ENCODE data around the gene AGAP3.

AGAP3 gene

GRCh38 chr7:151048911-151049463 lies 37.3 kb upstream of the AGAP3 start:
- peaks cover 0 to 2% of the 10 kb centered on the region in 2 donors for H3K9me3 ChIP-seq (replicated peaks in 1 of 2; ENCODE audit: control insufficient read depth in 2 of 2, insufficient read depth in 1 of 2, low read depth in 1 of 2, low read length in 2 of 2)
- H4K91ac ChIP-seq (ENCODE audit: low read depth, low read length, poor library complexity): no peak overlapping the region
- H2BK15ac ChIP-seq (ENCODE audit: low read length): no peak overlapping the region
- H3K4me3 ChIP-seq (ENCODE audit: low read length in 2 of 2): no peak overlapping the region
- no peak overlapping the region for H3K18ac ChIP-seq (ENCODE audit: low read length)
- no peak overlapping the region for H2AFZ ChIP-seq (ENCODE audit: low read length)
- H2AK5ac ChIP-seq (ENCODE audit: low read depth, low read length): no peak overlapping the region
- H3K79me1 ChIP-seq (ENCODE audit: low read depth, low read length): peaks cover 1% of the 10 kb centered on the region
- peak overlapping the region; percentile 38 for H3K14ac ChIP-seq (ENCODE audit: low read length)
- H3K27ac ChIP-seq (replicated peaks; ENCODE audit: low read length): no peak overlapping the region
- no peak overlapping the region for H3K4ac ChIP-seq (ENCODE audit: low read length)
- no peak overlapping the region for H2BK120ac ChIP-seq (ENCODE audit: low read depth, low read length)
- H3K27me3 ChIP-seq (ENCODE audit: control insufficient read depth in 3 of 3, insufficient read depth in 3 of 3, low read depth in 1 of 3, low read length in 3 of 3): peaks cover 0 to 28% (median 6%) of the 10 kb centered on the region in 3 experiments
- H3K36me3 ChIP-seq (replicated peaks in 1 of 2; ENCODE audit: control insufficient read depth in 2 of 2, insufficient read depth in 2 of 2, low read length in 2 of 2): peaks cover 8 to 10% of the 10 kb centered on the region in 2 donors
- no peak overlapping the region for H2BK5ac ChIP-seq (ENCODE audit: low read length)
- H3K4me2 ChIP-seq (ENCODE audit: insufficient read depth, low read length, poor library complexity, severe bottlenecking): no peak overlapping the region
- no peak for DNase-seq (ENCODE audit: low spot score)
- no CpG with 5 or more reads among the region's 38 CpGs for WGBS, 2 donors (ENCODE audit: extremely low coverage in 2 of 2, insufficient read length in 2 of 2, insufficient replicate concordance in 1 of 2)
- H3K9ac ChIP-seq (ENCODE audit: low read depth, low read length, poor library complexity): peak overlapping the region; percentile 4
- no peak overlapping the region for H2BK12ac ChIP-seq (ENCODE audit: low read length)
- H4K8ac ChIP-seq (ENCODE audit: low read depth, low read length): no peak overlapping the region
- peaks cover 0 to 2% of the 10 kb centered on the region in 2 donors for H3K4me1 ChIP-seq (ENCODE audit: control insufficient read depth in 2 of 2, insufficient read depth in 1 of 2, low read depth in 1 of 2, low read length in 2 of 2)
- peak overlapping the region; percentile 80 for H3K23ac ChIP-seq (ENCODE audit: low read depth, low read length, poor library complexity)

- Histone ChIP-seq H3K4me3 (ENCODE audit: low read length in 2 of 2) (no peak overlapping the region), H3K36me3 (replicated peaks in 1 of 2; ENCODE audit: control insufficient read depth in 2 of 2, insufficient read depth in 2 of 2, low read length in 2 of 2) (peaks cover 6 to 7% of the 10 kb centered on the region in 2 donors), H3K9me3 (replicated peaks in 1 of 2; ENCODE audit: control insufficient read depth in 2 of 2, insufficient read depth in 1 of 2, low read depth in 1 of 2, low read length in 2 of 2) (peaks cover 0 to 2% of the 10 kb centered on the region in 2 donors), H3K18ac (ENCODE audit: low read length) (peak overlapping the region; percentile 57), H3K9ac (ENCODE audit: low read depth, low read length, poor library complexity) (no peak overlapping the region), H3K4ac (ENCODE audit: low read length) (no peak overlapping the region), H3K27me3 (ENCODE audit: control insufficient read depth in 3 of 3, insufficient read depth in 3 of 3, low read depth in 1 of 3, low read length in 3 of 3) (peaks cover 0 to 32% (median 6%) of the 10 kb centered on the region in 3 experiments), H4K91ac (ENCODE audit: low read depth, low read length, poor library complexity) (no peak overlapping the region), H3K4me2 (ENCODE audit: insufficient read depth, low read length, poor library complexity, severe bottlenecking) (peak overlapping the region; percentile 40), H3K23ac (ENCODE audit: low read depth, low read length, poor library complexity) (peak overlapping the region; percentile 73), H2BK15ac (ENCODE audit: low read length) (no peak overlapping the region), H2BK12ac (ENCODE audit: low read length) (no peak overlapping the region), H4K8ac (ENCODE audit: low read depth, low read length) (no peak overlapping the region), H3K14ac (ENCODE audit: low read length) (no peak overlapping the region), H2AK5ac (ENCODE audit: low read depth, low read length) (no peak overlapping the region), H2BK120ac (ENCODE audit: low read depth, low read length) (no peak overlapping the region), H3K4me1 (ENCODE audit: control insufficient read depth in 2 of 2, insufficient read depth in 1 of 2, low read depth in 1 of 2, low read length in 2 of 2) (peaks cover 0 to 2% of the 10 kb centered on the region in 2 donors), H3K27ac (replicated peaks; ENCODE audit: low read length) (no peak overlapping the region), H3K79me1 (ENCODE audit: low read depth, low read length) (peaks cover 1% of the 10 kb centered on the region), H2AFZ (ENCODE audit: low read length) (no peak overlapping the region), H2BK5ac (ENCODE audit: low read length) (no peak overlapping the region)
- WGBS, 2 donors (ENCODE audit: extremely low coverage in 2 of 2, insufficient read length in 2 of 2, insufficient replicate concordance in 1 of 2): no CpG with 5 or more reads among the region's 50 CpGs
- peak; percentile 78 for DNase-seq (ENCODE audit: low spot score)
Measured at GRCh38 chr7:151051108-151051507, 35.2 kb upstream of the AGAP3 start.

- Histone ChIP-seq H3K23ac (ENCODE audit: low read depth, low read length, poor library complexity) (no peak overlapping the region), H3K4me2 (ENCODE audit: insufficient read depth, low read length, poor library complexity, severe bottlenecking) (no peak overlapping the region), H3K9ac (ENCODE audit: low read depth, low read length, poor library complexity) (no peak overlapping the region), H3K18ac (ENCODE audit: low read length) (no peak overlapping the region), H2BK12ac (ENCODE audit: low read length) (no peak overlapping the region), H3K4me3 (ENCODE audit: low read length in 2 of 2) (no peak overlapping the region), H3K27ac (replicated peaks; ENCODE audit: low read length) (no peak overlapping the region), H3K4me1 (ENCODE audit: control insufficient read depth in 2 of 2, insufficient read depth in 1 of 2, low read depth in 1 of 2, low read length in 2 of 2) (peaks cover 4 to 8% of the 10 kb centered on the region in 2 donors), H4K8ac (ENCODE audit: low read depth, low read length) (no peak overlapping the region), H2AFZ (ENCODE audit: low read length) (no peak overlapping the region), H2BK120ac (ENCODE audit: low read depth, low read length) (no peak overlapping the region), H4K91ac (ENCODE audit: low read depth, low read length, poor library complexity) (no peak overlapping the region), H2AK5ac (ENCODE audit: low read depth, low read length) (no peak overlapping the region), H3K79me1 (ENCODE audit: low read depth, low read length) (peaks cover 1% of the 10 kb centered on the region), H2BK5ac (ENCODE audit: low read length) (peak overlapping the region; percentile 28), H3K27me3 (ENCODE audit: control insufficient read depth in 3 of 3, insufficient read depth in 3 of 3, low read depth in 1 of 3, low read length in 3 of 3) (peaks cover 0 to 43% (median 6%) of the 10 kb centered on the region in 3 experiments), H3K36me3 (replicated peaks in 1 of 2; ENCODE audit: control insufficient read depth in 2 of 2, insufficient read depth in 2 of 2, low read length in 2 of 2) (peaks cover 3 to 4% of the 10 kb centered on the region in 2 donors), H3K4ac (ENCODE audit: low read length) (no peak overlapping the region), H3K14ac (ENCODE audit: low read length) (no peak overlapping the region), H3K9me3 (replicated peaks in 1 of 2; ENCODE audit: control insufficient read depth in 2 of 2, insufficient read depth in 1 of 2, low read depth in 1 of 2, low read length in 2 of 2) (peaks cover 0 to 2% of the 10 kb centered on the region in 2 donors), H2BK15ac (ENCODE audit: low read length) (no peak overlapping the region)
- no CpG with 5 or more reads among the region's 4 CpGs for WGBS, 2 donors (ENCODE audit: extremely low coverage in 2 of 2, insufficient read length in 2 of 2, insufficient replicate concordance in 1 of 2)
- DNase-seq (ENCODE audit: low spot score): no peak
Measured at GRCh38 chr7:151053096-151053495, 33.2 kb upstream of the AGAP3 start.

- H3K9me3 ChIP-seq (replicated peaks in 1 of 2; ENCODE audit: control insufficient read depth in 2 of 2, insufficient read depth in 1 of 2, low read depth in 1 of 2, low read length in 2 of 2): peaks cover 0 to 2% of the 10 kb centered on the region in 2 donors
- H3K4me1 ChIP-seq (ENCODE audit: control insufficient read depth in 2 of 2, insufficient read depth in 1 of 2, low read depth in 1 of 2, low read length in 2 of 2): peaks cover 10% of the 10 kb centered on the region in 2 donors
- H4K8ac ChIP-seq (ENCODE audit: low read depth, low read length): no peak overlapping the region
- H3K36me3 ChIP-seq (replicated peaks in 1 of 2; ENCODE audit: control insufficient read depth in 2 of 2, insufficient read depth in 2 of 2, low read length in 2 of 2): peaks cover 3 to 4% of the 10 kb centered on the region in 2 donors
- DNase-seq (ENCODE audit: low spot score): no peak
- H3K4me2 ChIP-seq (ENCODE audit: insufficient read depth, low read length, poor library complexity, severe bottlenecking): no peak overlapping the region
- H2AK5ac ChIP-seq (ENCODE audit: low read depth, low read length): no peak overlapping the region
- H3K23ac ChIP-seq (ENCODE audit: low read depth, low read length, poor library complexity): no peak overlapping the region
- H3K79me1 ChIP-seq (ENCODE audit: low read depth, low read length): peaks cover 1% of the 10 kb centered on the region
- H2BK15ac ChIP-seq (ENCODE audit: low read length): no peak overlapping the region
- no peak overlapping the region for H2BK120ac ChIP-seq (ENCODE audit: low read depth, low read length)
- H2BK5ac ChIP-seq (ENCODE audit: low read length): peak overlapping the region; percentile 28
- H3K27ac ChIP-seq (replicated peaks; ENCODE audit: low read length): no peak overlapping the region
- H3K9ac ChIP-seq (ENCODE audit: low read depth, low read length, poor library complexity): no peak overlapping the region
- no peak overlapping the region for H3K4me3 ChIP-seq (ENCODE audit: low read length in 2 of 2)
- no peak overlapping the region for H3K14ac ChIP-seq (ENCODE audit: low read length)
- no peak overlapping the region for H2AFZ ChIP-seq (ENCODE audit: low read length)
- H2BK12ac ChIP-seq (ENCODE audit: low read length): no peak overlapping the region
- no peak overlapping the region for H3K4ac ChIP-seq (ENCODE audit: low read length)
- no peak overlapping the region for H3K18ac ChIP-seq (ENCODE audit: low read length)
- peaks cover 0 to 43% (median 6%) of the 10 kb centered on the region in 3 experiments for H3K27me3 ChIP-seq (ENCODE audit: control insufficient read depth in 3 of 3, insufficient read depth in 3 of 3, low read depth in 1 of 3, low read length in 3 of 3)
- H4K91ac ChIP-seq (ENCODE audit: low read depth, low read length, poor library complexity): no peak overlapping the region
- no CpG with 5 or more reads among the region's 8 CpGs for WGBS, 2 donors (ENCODE audit: extremely low coverage in 2 of 2, insufficient read length in 2 of 2, insufficient replicate concordance in 1 of 2)
Measured at GRCh38 chr7:151053751-151054150, 32.5 kb upstream of the AGAP3 start.

All from neuronal stem cell (in vitro differentiated cells).